ENCODE measurements around the gene PTX4.

The PTX4 gene

DNA sequence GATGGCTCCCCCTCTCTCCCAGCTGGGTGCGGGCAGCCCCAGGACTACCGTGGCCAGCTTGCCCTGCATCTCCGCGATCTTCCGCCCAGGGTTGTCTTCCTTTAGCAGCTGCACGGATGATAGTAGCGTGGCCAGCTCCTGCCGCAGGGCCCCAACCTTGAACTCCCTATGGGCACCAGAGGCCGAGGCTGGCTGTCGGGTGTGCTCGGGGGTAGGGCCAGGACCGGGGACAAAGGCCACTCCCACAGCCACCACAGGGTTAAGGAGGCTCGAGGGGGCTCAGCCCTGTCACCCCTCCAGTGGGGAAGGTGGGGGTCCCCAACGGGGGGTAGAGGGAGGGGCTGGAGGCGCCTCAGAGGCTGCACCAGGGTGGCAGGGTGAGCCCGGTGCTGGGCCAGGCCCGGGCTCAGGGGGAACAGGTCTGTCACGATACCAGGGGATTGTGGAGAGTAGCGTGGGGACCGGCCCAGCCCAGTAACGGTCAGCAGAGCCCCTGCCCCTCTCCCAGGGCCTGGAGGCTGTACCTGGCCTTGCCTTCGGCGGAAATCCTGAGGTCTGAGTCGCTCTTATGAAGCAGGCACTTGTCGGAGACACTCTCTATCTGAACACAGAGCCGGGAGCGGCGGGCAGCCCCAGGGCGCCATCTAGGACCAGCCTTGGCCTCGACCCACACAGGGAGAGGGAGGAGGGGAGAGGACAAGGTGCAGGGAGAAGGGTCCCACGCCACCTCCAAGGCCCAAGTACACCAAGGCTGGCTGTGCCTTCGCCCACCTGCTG, 52.6 kb downstream of the PTX4 start:
- TF ChIP-seq, protein P1, sequence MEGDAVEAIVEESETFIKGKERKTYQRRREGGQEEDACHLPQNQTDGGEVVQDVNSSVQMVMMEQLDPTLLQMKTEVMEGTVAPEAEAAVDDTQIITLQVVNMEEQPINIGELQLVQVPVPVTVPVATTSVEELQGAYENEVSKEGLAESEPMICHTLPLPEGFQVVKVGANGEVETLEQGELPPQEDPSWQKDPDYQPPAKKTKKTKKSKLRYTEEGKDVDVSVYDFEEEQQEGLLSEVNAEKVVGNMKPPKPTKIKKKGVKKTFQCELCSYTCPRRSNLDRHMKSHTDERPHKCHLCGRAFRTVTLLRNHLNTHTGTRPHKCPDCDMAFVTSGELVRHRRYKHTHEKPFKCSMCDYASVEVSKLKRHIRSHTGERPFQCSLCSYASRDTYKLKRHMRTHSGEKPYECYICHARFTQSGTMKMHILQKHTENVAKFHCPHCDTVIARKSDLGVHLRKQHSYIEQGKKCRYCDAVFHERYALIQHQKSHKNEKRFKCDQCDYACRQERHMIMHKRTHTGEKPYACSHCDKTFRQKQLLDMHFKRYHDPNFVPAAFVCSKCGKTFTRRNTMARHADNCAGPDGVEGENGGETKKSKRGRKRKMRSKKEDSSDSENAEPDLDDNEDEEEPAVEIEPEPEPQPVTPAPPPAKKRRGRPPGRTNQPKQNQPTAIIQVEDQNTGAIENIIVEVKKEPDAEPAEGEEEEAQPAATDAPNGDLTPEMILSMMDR (IDR thresholded peaks at IDR 0.05) = no peak
